Smooth muscle cell of the coronary artery (primary cell): ENCODE data around the gene CCN6. TPM values are rescaled to one million over a fixed set of nuclear protein-coding genes. Genes with fewer than 3 reads are reported as not detected.

Experiments used
- total RNA-seq: library from RNA; depleted of rRNA; stranded (reverse); fragments of >200 nt; gene quantifications from 2 replicates; pipeline ENCODE4 v1.2.3, GENCODE V29; 2014; ENCODE audit warnings: low replicate concordance

Gene CCN6
- total RNA-seq, result not detected in 2 replicates

DNA sequence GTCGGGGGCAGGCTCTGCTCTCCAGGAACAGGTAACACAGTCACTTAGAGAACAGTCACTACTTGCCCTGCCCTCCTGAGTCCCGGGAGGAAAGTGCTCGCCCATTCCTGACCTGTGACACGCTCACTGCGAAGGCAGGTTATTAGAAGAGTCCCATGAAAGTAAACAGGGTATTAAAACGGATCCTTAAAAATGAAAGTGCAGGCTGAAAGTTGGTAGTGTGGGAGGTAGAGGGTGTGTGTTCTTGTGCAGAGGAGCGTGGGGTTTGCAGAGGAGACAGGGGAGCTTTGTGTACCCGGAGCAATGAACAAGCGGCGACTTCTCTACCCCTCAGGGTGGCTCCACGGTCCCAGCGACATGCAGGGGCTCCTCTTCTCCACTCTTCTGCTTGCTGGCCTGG lies at the start of gene CCN6:
CCN6 (plus strand) TSS at position 104 of the 400 bp plus-strand sequence; CDS start at position 358, 254 bp downstream.

DNA sequence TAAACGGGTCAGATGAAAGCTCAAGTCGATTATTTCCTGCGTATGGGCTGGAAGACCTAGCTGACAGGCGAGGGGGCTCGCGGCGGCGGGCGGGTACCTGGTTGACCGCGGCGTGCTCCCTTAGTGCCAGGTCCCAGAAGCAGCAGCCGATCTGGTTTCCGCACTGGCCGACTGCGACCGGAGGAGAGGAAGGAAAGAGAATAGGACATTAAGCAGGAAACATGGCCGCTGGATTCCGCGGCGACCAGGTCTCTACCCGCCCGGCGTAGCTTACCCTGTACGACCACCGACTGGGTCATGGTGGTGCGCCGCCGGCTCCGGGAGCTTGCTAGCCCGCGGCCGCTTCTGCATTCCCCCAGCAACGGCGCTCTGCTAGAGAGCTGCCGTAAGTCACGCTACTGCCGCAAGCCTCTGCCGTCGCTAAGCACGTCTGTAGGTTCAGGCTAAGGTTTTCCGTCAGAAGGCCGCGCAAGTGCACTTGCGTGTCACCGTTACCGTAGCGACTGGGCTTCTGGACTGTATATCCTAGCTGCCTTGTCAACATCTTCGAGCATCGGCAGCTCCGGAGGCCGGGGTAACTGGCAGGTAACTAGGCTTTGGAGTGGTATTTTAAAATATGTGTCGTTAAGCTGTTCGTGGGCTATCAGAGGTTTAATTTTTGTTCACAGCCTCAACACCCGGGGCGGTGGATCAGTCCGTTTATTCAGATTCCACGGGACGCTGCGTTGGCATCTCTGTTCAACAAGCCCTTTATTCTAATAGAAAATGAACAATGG lies 33.4 kb downstream of the CCN6 start, which contains the start of the genes FAM229B and TUBE1:
FAM229B (plus strand) TSS at position 456 of the 776 bp plus-strand sequence. CDS start 11,693 bp downstream, outside the sequence.
TUBE1 (minus strand) TSS at position 347 of the 776 bp plus-strand sequence; CDS start at position 299, 48 bp downstream.

Other genes with a start within 250 kb of the CCN6 start
- gene FYN, start 180.7 kb upstream of the CCN6 start, total RNA-seq, result 59.5 and 162 TPM in 2 replicates
- gene TUBE1, start 33.4 kb downstream of the CCN6 start, total RNA-seq, result 14.5 and 23.0 TPM in 2 replicates
- gene FAM229B, start 33.5 kb downstream of the CCN6 start, total RNA-seq, result 13.1 and 44.3 TPM in 2 replicates
- 68.1 and 651 TPM in 2 replicates for gene LAMA4, start 200.5 kb downstream of the CCN6 start, total RNA-seq